ENCODE data around the gene TTYH1.
"Not testable (repeated sequence)": the region's sequence is repeated elsewhere in the genome, so short reads cannot be mapped to it uniquely, and the experiment has no call there.

TTYH1 gene

DNA sequence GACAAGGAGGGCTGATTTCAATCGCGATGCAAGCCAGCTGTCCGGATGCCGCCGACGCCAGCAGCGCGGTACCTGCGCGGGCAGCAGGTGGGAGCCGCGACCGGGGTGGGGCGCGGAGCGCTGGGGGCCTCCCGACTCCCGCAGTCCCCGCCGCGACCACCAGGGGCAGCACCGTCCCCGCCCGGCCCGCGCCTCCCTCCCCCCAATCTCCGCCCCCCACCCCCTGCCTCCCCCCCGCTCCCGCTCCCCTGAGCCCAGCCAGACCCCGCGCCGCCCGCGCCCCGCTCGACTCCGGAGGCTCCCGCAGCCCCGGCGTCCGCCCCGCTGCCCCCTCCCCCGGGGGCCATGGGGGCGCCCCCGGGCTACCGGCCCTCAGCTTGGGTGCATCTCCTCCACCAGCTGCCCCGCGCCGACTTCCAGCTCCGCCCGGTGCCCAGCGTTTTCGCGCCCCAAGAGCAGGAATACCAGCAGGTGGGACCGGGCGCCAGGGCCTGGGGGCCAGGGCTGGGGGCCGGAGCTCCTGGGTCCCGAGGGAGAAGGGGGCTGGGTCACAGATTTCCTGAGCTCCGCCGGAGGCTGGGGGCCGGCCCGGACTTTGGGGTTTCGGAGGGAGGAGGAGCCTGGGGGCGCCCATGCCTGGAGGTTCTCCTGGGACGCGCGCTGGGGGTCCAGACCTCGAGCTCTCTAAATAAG is at the start of gene TTYH1:
Gene TTYH1 (plus strand): TSS at position 257 of the 693 bp plus-strand sequence. CDS start 89 bp downstream, at position 346.
- in situ Hi-C loops (cut with HindIII; ENCODE audit: low sequenced_read_pairs), result no loop called here

DNA sequence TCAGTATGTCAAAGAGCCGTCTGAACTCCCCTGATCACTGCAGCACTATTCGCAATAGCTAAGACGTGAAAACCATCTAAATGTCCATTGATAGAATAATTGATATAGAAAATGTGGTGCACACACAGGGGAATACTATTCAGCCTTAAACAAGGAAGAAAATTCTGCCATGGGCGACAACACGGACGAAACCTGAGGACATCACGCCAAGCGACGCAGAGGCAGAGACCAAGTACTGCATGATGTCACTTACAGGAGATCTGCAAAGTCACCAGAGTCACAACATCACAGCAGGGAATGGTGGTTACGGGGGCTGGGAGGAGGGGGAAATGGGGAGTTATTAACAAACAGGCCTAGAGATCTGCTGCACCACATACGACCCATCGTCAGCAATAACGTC is 49.5 kb upstream of the TTYH1 start:
- in situ Hi-C loops (cut with HindIII; ENCODE audit: low sequenced_read_pairs), result not testable (repeated sequence)

DNA sequence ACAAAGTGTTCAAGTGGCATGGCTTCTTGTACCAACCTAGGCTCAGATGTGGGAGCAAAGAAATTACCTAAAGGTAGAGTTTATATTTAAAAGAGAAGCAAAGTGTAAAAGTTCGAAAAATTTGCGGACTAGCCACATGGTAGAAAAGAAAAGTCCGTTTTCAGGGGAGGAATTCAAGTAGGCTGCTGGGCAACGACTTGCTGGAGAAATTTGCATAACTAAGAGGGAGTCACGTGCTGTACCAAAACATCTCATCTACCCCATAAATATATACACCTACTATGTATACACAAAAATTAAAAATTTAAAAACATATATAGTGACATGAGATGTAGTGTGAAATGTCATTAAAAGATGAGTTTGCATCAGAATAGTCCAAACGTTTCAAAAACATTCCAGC is 48.5 kb upstream of the TTYH1 start:
- in situ Hi-C loops (cut with HindIII; ENCODE audit: low sequenced_read_pairs), result no loop called here

DNA sequence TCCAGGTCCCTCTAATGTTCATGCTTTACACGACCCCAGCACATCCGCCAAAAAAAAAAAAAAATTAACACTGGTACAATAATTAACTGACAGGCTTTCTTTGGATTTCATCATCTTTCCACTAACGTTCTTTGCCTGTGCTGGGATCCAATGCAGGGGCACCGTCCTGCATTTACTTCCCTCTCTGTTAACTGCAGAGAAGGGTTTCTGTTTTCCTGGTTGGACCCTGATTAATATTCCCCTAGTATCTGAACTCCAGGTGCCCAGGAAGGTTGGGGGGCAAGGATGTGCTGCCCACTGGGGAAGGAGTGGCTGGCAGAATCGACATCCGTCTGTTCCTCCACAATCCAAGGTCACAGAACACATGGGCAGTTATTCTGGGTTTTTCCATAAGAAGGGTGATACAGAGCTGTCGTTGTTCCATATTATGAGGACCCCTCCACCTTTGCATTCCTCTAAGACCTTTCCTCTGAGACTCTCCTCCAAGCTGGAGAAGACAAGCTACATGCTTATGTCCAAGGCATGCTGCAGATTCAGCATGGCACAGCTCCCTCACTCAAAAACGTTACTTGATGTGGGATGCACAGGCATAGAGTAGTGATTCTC is 46.1 kb upstream of the TTYH1 start:
- in situ Hi-C loops (cut with HindIII; ENCODE audit: low sequenced_read_pairs), result no loop called here

DNA sequence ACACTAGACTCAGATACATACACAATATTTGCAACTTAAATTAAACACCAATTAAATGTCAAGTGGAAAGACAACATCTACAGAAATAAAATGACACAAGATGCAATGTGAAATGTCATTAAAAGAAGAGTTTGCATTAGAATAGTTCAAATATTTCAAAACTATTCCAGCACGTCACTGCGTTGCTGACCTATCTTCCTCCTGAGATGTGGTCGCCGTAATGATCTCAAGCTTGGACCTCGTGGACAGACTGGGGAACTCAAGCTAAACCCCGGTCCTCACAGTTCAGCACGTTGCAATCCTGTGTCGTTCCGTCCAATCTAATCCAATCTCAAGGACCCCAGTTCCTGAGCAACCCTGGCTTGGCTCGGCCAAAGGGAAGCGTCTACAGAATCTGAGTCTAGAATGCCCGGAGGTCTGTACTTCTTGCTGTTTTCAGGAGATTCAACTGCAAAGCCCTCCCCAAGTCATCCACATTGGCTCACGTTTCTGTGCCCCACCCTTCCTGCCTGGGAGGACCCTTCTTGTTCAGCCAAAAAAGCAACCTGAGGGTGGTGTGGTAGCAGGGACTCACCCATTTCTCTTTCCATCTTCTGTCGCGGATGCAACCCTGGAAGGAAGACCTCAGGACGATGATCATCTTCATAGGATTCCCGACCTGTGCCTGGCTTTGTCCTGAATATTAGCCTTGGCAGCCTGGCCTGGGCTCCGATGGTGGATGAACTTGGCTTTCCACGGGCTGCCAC is 45.4 kb upstream of the TTYH1 start:
- in situ Hi-C loops (cut with HindIII; ENCODE audit: low sequenced_read_pairs), result not testable (repeated sequence)

DNA sequence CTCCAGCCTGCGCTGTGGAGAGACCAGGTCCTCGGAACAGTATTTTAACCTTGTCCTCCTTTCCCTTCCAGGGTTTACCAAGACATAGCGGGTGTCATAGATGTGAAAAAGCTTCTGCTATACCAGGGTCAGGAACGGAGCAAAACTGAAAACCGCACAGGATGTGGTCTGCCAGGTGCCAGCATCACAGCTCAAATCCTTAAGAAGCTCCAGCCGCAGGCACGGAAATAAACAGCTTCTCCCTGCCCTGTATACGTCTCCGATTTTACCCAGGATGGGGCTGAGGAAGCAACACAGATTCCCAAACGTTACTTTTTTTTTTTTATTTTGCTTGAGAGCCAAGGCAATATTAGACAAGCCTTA is 44.8 kb upstream of the TTYH1 start:
- in situ Hi-C loops (cut with HindIII; ENCODE audit: low sequenced_read_pairs), result not testable (repeated sequence)

DNA sequence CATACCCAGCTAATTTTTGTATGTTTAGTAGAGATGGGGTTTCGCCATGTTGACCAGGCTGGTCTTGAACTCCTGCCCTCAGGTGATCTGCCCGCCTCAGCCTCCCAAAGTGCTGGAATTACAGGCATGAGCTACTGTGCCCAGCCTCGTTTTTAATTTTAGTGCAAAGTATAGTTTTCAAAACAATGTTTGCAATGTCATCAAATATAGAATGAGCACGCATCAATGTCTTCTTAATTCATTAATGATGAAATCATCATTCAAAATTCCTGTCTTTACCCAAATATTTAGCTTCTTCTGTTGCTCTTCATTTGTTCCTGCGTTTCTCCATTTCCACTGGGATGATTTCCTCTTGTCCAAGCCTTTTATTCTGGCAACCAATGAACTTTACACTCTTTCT is 43.8 kb upstream of the TTYH1 start:
- in situ Hi-C loops (cut with HindIII; ENCODE audit: low sequenced_read_pairs), result not testable (repeated sequence)

DNA sequence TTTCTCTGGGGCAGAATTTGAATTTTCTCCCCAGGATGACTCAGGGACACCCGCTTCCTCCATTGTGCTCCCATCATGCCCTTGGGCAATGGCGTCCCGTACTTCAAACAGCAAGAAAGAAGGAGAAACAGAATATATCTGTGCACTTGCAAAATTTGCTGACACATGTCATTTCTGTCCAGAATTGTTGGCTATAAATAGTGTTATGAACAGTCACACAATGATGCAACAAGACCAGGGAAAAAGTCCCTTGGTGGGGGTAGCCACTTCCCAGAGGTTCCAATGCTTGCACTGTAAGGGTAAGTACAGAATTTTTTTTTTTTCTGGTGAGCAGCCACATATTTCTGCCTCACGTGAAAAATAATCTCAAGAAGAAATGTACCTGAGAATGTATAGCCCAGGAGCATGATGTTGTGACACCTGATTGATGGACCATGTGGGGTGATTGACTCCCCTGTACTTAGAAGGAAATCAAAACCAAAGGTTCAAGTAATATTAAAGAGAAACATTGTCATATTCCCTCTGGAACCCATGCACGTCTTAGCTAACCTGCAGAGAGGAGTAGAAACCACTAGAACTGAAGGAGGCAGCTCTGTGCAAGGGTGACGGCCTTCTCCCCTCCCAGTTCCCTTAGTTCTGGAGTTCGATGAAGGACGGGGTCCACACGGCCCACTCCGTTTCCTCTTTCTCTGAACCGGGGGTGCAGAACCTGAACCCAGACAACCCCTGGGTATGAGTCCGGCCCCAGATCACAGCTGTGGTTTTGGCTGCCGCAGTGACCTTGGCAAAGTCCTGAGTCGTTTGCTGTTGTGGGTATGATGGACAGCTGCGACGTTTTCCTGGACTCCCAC is 41.3 kb upstream of the TTYH1 start:
- in situ Hi-C loops (cut with HindIII; ENCODE audit: low sequenced_read_pairs), result no loop called here

DNA sequence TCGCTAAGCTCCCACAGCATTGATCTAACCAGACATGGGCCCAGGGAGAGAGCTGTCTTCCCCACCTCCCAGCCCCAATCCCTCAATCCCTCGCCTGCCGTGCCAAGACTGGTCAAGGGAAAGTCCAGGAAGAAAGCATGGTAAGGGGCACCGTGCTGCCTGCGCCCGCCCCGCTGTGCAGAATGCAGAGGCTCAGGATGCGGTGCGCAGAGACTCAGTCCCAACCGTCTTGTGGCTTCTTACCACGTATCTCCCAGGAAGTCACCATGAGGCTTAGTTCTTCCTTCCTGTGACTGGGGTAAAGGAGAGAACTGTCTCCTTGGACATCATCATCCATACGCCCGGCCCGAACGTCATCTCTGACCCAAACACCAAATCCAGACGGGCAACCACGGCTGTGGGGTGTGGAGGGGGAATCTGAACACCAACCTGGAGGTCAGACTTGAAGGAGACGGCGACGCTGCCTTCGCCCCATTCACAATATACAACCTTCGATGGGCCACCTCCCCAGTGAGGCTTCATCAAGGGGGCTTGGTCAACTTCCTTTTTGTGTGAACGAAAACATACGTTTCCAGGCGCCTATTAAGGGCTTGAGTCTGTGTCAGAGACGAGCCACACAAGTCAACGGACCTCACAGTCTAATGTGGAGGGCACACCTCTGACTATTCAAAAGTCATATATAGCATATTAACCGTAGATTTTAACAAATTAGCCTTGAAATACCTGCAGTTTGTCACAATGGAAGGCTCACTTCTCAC is 39.9 kb upstream of the TTYH1 start:
- in situ Hi-C loops (cut with HindIII; ENCODE audit: low sequenced_read_pairs), result not testable (repeated sequence)

DNA sequence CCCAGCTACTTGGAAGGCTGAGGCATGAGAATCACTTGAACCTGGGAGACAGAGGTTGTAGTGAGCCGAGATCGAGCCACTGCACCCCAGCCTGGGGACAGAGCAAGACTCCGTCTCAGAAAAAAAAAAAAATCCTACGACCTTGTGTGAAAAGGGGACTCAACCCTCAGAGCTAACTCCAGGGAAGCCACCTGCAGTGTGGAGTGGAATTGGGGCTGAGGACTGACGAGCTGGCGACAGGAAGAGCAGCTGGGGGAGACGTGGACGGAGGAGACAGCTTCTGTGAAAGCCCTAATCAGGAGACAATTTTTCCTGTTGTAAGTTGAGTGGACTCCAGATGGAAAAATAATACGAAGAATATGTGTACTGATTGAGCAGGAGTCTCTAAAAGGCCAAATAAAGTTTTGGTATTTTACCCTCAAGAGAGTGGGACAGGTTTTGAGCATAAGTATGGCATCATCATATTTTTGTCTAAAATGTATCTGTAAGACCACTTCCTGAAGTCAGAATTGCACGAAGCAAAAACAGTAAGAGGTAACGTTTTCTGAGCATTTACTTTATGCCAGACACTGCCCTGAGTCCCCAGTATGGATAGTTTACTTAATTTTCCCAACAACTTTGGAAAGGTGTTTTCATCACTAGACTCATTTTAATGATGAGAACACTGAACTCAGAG is 38.5 kb upstream of the TTYH1 start:
- in situ Hi-C loops (cut with HindIII; ENCODE audit: low sequenced_read_pairs), result no loop called here

DNA sequence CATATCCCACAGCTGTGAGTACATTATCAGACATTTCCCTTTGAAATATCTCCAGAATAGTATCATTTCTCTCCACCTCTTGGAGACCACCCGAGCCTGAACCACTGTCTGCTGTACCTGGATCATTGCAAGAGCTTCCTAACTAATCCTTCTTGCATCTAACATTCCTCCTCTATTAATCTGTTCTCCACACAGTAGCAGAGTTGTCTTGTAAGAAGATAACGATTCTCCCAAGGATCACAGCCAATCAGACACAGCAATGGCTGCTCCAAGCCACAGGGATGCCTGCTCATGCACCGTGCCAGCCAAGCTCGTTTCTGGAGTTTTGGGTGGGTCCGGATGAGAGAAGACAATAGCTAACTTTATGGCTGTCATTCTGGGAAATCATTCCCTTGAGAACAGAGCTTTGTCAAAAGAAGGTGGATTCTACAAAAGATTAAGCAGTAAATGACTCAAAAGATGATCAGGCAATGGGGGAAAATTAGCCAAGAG is 36.0 kb upstream of the TTYH1 start:
- in situ Hi-C loops (cut with HindIII; ENCODE audit: low sequenced_read_pairs), result no loop called here

DNA sequence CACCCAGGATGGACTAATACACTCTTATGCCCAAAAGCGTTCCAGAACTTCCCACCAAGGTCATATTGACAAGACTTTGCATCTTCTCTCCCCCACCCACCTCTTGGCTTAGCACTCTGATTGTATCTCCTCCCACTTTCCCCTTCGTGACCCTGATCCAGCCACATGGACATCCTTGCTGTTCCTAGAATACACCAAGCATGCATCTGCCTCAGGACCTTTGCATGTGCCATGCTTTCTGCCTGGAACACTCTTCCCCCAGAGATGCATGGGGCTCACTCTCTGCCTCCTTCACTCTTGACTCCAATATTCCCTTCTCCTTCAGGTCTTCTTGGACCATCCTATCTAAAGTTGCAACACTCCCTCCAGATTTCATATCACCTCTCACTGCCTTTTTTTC is 34.4 kb upstream of the TTYH1 start:
- in situ Hi-C loops (cut with HindIII; ENCODE audit: low sequenced_read_pairs), result no loop called here

DNA sequence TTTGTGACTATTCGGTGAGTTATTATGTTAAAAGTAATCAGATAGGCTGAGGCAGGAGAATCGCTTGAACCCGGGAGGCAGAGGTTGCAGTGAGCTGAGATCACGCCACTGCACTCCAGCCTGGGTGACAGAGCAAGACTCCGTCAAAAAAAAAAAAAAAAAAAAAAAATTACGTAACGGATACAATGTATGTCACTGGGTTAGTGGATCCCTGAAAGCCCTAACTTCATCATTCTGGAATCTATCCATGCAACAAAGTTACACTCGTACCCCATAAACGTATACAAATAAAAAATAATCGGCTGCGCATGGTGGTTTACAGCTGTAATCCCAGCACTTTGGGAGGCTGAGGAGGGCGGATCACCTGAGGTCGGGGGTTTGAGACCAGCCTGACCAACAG is 33.2 kb upstream of the TTYH1 start:
- in situ Hi-C loops (cut with HindIII; ENCODE audit: low sequenced_read_pairs), result not testable (repeated sequence)

DNA sequence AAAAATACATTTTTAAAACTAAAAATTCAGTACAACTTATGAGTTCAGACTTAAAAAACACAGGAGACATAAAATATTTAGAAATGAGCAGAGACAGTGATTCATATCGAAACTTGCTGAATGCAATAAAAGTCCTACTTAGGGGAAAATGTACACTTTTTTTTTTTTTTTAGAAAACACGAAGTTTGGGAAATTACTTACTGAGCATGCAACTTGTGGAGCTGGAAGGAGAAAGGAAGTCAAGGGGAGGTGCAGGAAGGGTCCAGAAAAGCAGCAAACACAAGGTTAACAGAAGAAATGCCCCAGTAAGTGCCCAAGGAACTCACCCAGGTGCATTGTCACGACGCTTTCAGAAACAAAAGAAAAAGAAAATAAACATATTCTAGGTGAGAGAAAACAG is 31.9 kb upstream of the TTYH1 start:
- in situ Hi-C loops (cut with HindIII; ENCODE audit: low sequenced_read_pairs), result no loop called here

DNA sequence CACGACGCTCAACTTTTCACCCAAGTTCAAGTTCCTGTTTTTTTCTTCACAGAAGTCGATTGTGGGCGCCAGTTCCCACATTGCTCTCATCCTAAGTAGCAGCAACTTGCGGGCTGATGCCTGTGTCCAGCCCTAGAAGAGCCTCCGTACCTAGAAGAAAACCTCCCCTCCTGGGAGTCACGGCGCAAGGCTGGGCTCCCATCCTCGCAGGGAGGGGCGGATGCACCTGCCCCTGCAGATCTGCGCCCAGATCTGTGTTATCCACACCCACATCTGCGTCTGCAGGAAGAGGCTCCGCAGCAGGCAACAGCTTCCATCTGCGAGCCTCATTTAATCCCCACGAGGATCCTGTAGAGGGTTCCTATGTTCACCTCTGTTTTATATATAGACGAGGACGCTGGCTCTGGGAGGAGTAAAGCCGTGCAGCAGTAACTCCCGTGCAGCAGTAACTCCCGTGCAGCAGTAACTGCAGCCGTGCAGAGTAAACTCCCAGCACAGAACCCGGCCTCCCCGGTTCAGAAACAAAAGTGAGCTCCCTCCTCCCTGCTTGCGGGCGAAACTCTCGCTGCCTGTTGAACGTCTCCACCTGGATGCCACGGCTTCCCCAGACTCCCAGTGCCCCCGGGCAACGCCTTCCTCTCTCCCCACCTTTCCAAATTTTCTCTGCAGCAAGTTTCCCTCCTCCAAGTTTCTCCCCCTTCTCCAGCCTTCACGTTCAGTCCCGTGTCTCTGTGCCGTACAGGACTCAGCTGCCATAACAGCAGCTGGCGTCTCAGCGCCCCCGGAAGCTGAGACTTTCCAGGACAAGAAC is 27.1 kb upstream of the TTYH1 start:
- in situ Hi-C loops (cut with HindIII; ENCODE audit: low sequenced_read_pairs), result no loop called here

DNA sequence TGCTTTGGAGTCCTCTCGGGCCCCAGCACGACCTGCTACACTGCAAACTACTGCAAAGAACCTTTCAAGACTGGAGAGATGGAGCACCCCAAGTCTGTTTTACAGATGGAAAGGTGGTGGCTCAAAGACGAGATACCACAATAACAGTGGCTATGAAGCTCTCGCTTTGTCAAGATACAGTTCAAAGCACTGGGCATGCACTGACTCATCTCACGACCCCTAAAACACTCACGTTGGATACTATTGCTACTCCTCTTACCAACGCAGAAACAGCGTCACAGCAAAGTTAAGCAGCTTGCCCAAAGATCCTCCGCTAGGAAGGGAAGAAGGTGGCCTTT is 26.5 kb upstream of the TTYH1 start:
- in situ Hi-C loops (cut with HindIII; ENCODE audit: low sequenced_read_pairs), result no loop called here

DNA sequence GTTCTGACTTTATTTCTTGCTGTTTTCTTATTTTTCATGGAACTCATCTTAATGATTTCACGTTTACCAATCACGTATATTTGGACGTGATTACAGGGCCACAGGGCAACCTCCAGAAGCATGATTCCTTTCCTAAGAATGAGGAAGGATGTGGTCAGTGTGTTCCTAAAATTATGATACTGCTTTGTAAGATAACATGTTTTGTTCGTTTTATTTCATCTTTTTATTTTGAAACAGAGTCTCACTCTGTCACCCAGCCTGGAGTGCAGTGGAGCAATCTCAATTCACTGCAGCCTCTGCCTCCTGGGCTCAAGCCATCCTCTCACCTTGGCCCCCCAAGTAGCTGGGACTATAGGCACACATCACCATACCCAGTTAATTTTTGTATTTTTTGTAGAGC is 25.7 kb upstream of the TTYH1 start:
- in situ Hi-C loops (cut with HindIII; ENCODE audit: low sequenced_read_pairs), result no loop called here

DNA sequence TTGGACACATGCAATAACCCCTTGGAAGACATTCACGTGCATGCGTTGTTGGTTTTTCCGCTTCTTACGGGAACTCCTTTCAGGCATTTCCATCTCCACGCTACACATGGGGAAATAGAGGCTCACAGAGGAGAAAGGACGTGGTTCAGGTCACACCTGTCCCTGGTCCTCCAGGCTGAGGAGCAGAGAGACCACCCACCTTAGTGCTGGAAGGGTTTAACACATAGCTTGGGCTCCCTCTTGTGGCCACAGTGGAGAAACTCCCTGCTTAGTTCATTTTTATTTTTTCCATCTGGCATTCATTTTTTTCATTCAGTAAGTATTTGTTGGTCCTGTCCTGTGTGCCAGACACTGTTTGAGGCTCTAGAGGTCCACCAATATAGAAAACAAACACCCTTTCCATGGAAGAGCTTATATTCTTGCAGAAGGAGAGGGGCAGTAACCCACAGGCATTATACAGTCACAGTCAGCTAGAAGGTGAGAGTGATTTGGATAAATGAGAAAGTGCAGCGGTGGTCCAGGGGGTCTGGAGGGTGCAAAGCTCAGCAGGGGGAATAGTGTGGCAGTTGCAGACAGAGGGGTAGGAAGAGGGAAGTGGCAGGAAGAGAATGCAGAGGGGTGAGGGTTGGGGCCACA is 24.2 kb upstream of the TTYH1 start:
- in situ Hi-C loops (cut with HindIII; ENCODE audit: low sequenced_read_pairs), result no loop called here

DNA sequence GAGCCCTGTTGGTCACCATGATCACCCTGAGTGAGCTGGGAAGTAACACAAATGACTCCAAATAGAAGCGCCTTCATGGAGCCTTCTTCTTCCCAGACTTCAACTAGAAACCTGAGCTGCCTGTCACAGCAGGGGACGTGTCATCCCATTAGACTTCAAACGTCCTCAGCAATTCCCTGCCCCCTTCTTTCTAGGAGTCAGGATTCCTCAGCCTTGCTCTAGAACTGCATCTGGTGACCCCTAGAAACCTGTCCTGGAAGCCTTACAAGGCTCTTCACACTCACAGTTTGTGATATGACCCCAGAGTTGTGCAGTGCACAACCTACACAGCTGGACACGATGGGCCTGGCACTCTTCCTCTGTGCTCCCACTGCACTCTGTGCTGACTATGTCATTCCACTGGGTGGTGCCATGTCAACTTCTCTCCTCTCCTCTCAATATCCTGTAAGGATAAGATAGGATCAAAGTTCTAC is 23.6 kb upstream of the TTYH1 start:
- in situ Hi-C loops (cut with HindIII; ENCODE audit: low sequenced_read_pairs), result no loop called here

Data from DLD1 (cell line).